Body of pancreas (tissue), 4 donors: Measurements from ENCODE around the gene NME4.

ENCODE experiments used
- CTCF ChIP-seq, 7 experiments: fragments of 450-650 bp in 4 of 7; fragments of 200-600 bp in 3 of 7; sonication (generic) in 3 of 7; IDR thresholded peaks; one replicate each; pipeline ENCODE4 v1.5.1; 2016 to 2019; ENCODE audit warnings: antibody characterized with exemption in 7 of 7
- POLR2A ChIP-seq, 3 donors: fragments of 450-650 bp; IDR thresholded peaks; one replicate each; pipeline ENCODE4 v1.6.1; 2016; ENCODE audit warnings: antibody characterized with exemption in 3 of 3, mild to moderate bottlenecking in 2 of 3

- TF ChIP-seq CTCF (IDR thresholded peaks at IDR 0.05) = no peak
- TF ChIP-seq POLR2A (IDR thresholded peaks at IDR 0.05) = no peak
Measured at GRCh38 chr16:369866-370436, 27.0 kb upstream of the NME4 start.
